Hepatic stellate cell (primary cell): ENCODE results near the gene TMEM244.
A peak's percentile ranks its signal among the peaks of the same experiment; 100 is the strongest.
"Not testable (repeated sequence)": the region's sequence is repeated elsewhere in the genome, so short reads cannot be mapped to it uniquely, and the experiment has no call there.

Experiments used
- DNase-seq: peaks from one replicate; pipeline ENCODE4 v3.0.0; 2011; ENCODE audit warnings: low spot score

The TMEM244 gene, protein sequence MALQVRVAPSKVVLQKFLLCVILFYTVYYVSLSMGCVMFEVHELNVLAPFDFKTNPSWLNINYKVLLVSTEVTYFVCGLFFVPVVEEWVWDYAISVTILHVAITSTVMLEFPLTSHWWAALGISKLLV

GRCh38 chr6:129860908-129861665 is at the start of gene TMEM244:
TMEM244 (minus strand) TSS chr6:129861315; CDS start chr6:129861188, 127 bp downstream.
- DNase-seq: no peak

GRCh38 chr6:129908858-129909257 is 47.7 kb upstream of the TMEM244 start:
- DNase-seq: no peak

DNA sequence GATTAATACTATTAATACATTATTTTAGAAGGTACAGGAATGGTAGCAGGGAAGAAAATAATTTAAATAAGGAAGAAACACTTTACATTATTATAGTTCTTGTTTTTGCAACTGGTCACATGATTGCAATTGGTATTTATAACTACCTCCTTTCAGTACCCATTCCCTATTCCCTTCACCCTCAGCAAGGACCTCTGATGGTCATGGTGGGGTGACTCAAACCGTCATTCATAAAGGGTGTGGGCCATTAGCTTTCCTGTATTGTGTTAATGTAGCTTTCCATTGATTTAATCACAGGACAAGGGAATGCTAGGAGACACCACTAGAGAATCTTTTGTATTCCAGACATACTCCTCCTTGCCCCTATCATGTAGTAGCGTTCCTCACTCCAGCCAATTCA is 47.2 kb upstream of the TMEM244 start:
- DNase-seq: no peak

- no peak for DNase-seq
These were observed 45.5 kb upstream of the TMEM244 start for GRCh38 chr6:129906515-129907077.

DNA sequence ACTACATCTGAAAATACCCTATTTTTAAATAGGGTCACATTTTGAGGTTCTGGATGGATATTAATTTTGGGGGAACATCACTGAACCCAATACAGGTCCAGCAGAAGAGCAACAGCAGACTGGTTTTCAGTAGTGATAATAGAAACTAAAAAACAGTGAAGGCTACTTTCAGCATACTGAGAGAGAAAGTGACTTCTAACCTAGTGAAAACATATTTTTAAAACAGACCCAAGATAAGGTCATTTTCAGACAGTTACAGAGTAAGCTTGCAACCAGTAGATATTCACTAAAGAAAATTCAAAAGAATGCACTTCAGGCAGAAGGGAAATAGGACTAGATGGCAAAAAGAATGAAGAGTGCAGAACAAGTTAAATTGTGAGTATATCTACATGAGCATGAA is 42.0 kb upstream of the TMEM244 start:
- no peak for DNase-seq

DNA sequence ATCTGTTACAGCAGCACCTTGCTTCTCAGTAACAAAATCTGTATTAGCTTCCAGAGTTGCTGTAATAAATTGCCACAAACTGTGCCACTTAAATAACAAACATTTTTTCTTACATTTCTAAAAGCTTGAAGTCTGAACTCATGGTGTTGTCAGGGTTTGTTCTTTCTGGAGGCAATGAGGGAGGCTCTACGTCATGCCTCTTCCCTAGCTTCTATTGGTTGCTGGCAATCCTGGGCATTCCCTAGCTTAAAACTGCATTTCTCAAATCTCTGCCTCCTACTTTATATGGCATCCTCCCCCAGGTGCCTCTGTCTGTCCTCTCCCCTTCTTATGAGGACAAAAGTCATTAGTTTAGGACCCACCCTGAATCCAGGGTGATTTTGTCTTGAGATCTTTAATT is 41.6 kb upstream of the TMEM244 start:
- no peak for DNase-seq

DNA sequence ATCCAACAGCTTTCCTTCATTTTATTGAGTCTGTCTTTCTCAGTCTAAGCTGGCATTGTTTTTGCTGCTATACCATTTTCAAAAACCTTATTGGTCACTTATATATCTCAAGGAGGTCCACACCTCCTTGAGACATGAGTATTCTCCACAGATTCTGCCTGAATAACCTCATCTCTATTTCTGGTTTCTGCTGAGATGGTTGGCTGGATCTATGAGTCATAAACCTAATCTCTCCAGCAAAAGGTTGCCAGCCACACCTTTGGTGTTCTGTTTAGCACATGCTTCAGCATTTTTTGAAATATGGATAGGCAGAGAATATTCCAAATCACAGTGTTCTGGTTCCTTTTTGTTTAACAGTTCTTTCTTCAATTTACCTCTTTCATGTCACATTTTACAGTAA is 40.8 kb upstream of the TMEM244 start:
- DNase-seq: no peak

GRCh38 chr6:129895692-129896091 is 34.6 kb upstream of the TMEM244 start:
- no peak for DNase-seq

DNA sequence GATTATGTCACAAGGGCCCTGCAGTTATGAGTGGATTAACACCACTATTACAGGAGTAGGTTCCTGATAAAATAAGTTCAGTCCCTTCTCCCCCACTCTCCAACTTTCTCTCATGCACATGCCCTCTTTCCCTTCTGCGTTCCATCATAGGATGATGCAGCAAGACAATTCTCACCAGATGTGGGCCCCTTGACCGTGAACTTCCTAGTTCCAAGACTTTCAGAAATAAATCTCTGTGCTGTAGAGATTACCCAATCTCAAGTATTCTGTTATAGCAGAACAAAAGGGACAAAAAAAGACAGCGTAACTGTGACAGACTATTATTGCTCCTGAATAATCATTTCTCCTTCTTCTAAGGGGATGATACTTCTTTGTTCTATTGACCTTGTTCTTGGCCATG is 33.8 kb upstream of the TMEM244 start:
- no peak for DNase-seq

- DNase-seq: no peak
These were observed 32.5 kb upstream of the TMEM244 start for GRCh38 chr6:129893640-129894039.

DNA sequence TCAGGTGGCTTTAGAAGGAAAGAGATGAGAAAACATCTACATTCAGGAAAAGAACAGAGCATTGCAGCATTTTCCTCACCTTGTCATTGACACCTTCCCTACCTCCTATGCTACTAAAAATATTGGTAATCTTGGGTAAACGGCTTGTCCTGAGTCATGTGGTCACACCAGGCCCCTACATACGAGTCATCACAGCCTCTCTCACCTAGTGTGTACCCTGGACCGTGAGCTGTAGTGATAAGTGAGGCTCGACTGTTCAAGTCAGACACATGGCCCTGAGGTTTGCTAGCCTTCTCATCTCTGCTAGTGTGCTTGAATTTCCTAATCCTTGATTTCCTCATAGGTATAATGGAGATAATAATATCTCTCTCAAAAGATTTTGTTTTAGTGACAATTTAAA is 29.6 kb upstream of the TMEM244 start:
- DNase-seq: no peak

DNA sequence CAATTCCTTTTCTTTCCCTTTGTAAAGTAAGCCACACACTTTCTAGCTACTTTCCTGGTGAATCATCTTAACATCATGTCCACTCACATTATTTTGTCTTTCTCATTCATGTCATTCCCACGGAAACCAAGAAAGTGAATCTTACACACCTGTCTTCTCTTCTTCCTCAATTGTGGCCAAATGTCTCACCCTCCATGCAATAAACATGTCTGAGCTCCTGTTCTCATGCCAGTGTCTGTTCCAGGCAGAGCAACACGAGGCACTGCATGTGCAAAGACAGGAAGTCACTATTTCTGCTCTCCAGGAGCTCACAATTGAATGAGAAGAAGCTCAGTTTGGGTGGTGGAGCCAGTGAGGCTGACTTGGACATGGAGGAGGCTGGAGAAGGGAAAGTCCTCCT is 29.0 kb upstream of the TMEM244 start:
- no peak for DNase-seq

GRCh38 chr6:129889580-129889979 is 28.5 kb upstream of the TMEM244 start:
- peak; percentile 16 for DNase-seq

- no peak for DNase-seq
These were observed 25.5 kb upstream of the TMEM244 start for GRCh38 chr6:129886401-129887155.

DNA sequence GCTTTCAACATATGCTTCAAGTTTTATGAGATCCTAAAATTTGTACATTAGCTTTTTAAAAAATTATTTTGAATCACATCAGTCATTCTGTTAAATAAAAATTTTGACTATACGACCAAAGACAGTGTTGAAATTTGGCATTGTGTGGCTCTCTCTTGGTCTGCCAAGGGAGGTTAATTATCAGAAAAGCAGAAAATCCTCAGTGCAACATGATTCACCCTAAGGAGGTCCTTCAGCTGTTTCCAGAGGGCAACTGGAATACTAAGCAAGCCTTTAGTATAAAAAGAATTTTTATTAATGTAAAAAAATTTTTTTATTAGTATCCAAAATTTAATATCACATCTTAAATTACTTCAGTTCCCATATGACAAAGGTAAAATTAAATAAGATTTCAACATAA is 23.1 kb upstream of the TMEM244 start:
- DNase-seq: no peak

DNA sequence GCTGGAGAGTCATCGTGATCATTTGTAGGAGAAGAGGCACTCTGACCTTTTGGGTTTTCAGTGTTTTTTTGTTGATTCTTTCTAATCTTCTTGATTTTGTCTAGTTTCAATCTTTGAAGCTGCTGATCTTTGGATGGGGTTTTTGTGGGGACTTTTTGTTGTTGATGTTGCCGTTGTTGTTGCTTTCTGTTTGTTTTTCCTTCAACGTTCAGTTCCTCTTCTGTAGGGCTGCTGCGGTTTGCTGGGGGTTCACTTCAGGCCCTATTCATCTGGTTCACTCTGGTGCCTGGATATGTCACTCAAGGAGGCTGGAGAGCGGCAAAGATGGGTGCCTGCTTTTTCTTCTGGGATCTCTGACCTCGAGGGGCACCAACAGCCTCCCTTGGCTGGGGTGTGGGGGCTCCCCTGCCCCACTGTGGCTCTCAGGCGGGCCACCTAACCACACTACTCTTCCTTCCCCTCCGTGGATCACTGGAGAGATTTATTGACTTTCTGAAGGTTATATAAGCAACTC is 21.5 kb upstream of the TMEM244 start:
- no peak for DNase-seq

GRCh38 chr6:129877894-129878293 is 16.8 kb upstream of the TMEM244 start:
- not testable (repeated sequence) for DNase-seq

DNA sequence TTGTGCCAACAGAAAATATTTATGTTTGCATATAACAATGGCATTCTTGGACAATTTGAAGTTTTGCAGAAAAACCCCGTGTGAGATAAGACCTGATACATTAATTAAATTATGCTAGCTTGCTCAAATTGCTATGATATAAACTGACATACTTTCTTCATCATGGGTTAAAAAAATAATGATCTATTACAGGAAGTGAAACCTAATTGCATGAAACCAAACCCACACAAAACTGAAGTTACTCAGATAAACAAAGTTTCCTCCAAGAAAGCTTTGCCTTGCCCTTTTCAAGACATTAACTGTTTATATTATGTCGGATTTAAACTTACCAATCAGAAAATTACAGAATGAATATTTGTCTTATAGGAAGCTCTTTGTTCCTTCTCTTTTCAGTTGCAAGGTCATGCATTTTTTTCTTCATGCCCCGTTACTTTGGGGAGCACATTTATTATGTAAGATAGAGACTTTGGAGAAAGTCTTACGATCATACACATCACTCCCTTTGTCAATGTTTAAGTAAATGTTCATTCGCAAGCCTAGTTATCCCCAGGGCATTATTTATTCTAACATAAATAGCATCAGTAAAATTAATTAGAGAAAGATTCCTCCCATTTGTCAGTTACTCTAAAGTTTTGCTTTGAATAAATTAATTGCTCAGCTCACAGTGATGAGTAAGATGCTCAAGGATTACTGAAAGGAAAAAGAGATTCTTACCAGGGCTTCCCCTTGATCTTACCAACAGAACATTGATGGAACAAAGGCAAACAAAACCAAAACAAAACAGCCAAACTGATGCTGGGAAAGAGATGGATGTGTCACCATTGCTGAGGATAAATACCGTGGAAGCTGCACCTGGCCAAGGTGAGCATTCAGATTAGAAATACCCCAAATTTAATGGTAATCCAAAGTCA is 14.8 kb upstream of the TMEM244 start:
- no peak for DNase-seq

- DNase-seq: no peak
These were observed 13.7 kb upstream of the TMEM244 start for GRCh38 chr6:129874837-129875236.

DNA sequence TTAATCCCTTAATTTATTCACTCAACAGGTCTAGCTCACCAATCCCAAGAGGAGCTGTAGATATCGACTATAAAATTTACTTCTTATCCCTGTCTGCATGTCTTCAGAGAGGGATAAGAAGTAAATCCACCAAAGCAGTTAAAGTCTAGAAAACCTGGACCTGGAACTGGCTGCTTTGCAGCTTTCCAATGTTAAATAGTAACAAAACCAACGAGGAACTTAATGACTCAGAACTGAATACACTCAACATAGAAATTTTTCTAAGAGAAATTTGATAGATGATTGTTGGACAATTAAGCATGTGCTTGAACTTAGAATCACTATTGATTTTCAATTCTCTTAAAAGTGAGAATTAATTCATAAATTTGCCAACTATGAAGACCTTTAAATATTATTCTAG is 11.5 kb upstream of the TMEM244 start:
- DNase-seq: no peak

DNA sequence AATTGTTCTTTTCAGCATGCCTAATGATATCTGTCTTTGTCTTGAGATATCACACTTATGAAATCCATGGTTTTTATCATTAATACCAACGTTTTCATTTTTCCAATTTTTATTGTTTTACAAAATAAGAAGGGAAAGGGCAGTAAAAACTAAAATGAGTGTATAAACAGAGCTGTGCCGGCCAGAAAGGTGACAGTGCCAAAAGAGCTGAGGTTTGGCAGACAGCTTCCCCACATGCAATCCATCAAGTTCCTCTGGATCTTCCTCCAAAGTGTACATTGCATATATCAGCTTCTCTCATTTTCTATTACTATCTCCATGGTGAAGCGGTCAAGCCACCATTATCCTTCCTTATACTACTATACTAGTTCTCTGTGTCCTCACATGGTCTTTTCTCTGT is 10.1 kb upstream of the TMEM244 start:
- no peak for DNase-seq

- no peak for DNase-seq
These were observed 6.3 kb upstream of the TMEM244 start for GRCh38 chr6:129867403-129867802.
